HS-27A (cell line): ENCODE results near the gene DCDC1.
"Not testable (repeated sequence)": the region's sequence is repeated elsewhere in the genome, so short reads cannot be mapped to it uniquely, and the experiment has no call there.

Experiments
- DNase-seq: peaks from one replicate; pipeline ENCODE4 v3.0.0-alpha.2; 2012; ENCODE audit warnings: low read depth, missing footprints

DCDC1 gene

GRCh38 chr11:30990625-30991296 lies 378.8 kb downstream of the DCDC1 start:
- no peak for DNase-seq

- no peak for DNase-seq
Observed at GRCh38 chr11:30987819-30988218, 381.7 kb downstream of the DCDC1 start.

DNA sequence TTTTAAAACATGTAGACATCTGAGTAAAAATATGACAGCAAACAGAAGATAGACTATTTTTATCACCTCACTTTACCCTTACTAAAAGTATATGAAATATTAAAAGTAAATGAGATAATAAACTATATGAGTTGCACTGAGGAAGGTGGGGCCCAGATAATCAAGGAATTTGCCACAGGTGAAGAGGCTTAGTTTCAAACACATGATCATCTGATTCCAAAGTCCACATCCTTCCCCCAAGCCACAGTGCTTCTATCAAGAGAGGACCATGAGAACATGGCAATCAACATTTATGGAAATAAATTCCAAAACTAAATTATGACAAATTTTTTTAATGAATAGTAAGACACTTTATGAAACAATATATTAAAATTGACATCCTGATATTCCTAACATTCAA lies 384.0 kb downstream of the DCDC1 start:
- no peak for DNase-seq

GRCh38 chr11:30984827-30985226 lies 384.7 kb downstream of the DCDC1 start:
- DNase-seq = no peak

DNA sequence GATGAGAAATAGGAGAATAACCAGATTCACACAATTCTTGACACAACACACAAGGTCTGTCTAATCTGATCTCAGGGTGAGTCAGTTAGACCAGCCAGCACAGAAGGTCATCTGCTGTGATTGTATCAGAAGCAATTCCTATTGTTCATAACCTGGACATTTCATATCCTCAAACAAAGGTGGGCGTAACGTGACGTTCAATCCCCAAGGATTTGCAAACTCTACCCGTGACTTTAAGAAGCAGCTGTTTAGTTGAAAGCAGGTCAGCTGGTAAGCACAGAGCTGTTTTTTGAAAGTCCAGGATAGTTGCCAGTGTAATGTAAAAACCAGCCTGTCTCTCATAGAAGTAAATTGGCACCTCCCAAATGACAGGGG lies 385.1 kb downstream of the DCDC1 start:
- DNase-seq = no peak

GRCh38 chr11:30983776-30984441 lies 385.6 kb downstream of the DCDC1 start:
- no peak for DNase-seq

- DNase-seq = no peak
Observed at GRCh38 chr11:30983143-30983542, 386.4 kb downstream of the DCDC1 start.

- no peak for DNase-seq
Observed at GRCh38 chr11:30967579-30967978, 402.0 kb downstream of the DCDC1 start.

DNA sequence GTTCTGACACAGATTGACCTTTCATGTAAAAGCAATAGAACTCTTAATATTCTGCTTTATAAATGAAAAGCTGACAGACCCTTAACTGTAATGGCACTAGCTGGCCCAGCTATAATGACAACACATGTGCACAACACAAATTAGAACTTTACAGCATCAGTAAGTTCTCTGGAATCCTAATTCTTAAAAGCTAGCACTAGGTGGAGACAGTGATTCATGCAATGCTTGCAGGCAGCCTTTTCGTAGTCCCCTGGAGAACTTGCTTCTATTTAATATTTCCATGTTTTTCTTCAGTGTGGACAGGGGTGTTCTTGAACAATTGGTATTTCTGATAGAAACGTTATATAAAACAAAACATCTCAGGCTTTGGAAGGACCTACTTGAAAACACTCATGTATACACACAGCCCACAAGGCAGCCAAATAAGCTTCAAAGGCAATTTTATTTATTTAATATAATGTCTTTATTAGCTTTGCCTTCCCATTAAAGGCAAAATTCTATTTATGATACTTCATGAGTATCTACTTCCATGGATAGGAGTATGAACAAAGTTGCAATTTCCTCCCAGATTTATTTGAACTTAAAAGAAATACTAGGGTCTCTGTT lies 409.0 kb downstream of the DCDC1 start:
- DNase-seq = no peak

DNA sequence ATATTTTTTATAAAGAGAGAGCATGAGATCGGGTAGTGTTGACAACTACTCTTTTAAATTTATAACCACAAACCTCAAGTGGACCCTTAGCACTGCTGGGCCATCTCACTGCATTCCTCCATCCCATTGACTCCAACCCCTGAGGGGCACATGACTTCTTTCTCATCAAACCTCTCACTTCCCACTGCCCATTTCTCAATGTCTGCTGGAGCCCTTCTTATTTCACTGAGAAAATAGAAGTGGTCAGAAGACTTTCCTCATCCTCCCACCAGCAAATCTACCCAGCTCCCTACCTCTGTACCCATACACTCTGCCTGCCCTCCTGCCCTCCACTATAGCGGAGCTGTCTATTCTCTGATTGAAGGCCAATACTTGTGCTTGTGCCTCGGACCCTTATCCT lies 412.8 kb downstream of the DCDC1 start:
- DNase-seq = no peak

GRCh38 chr11:30949838-30950237 lies 419.7 kb downstream of the DCDC1 start:
- no peak for DNase-seq

- DNase-seq = not testable (repeated sequence)
Observed at GRCh38 chr11:30947715-30948114, 421.8 kb downstream of the DCDC1 start.

DNA sequence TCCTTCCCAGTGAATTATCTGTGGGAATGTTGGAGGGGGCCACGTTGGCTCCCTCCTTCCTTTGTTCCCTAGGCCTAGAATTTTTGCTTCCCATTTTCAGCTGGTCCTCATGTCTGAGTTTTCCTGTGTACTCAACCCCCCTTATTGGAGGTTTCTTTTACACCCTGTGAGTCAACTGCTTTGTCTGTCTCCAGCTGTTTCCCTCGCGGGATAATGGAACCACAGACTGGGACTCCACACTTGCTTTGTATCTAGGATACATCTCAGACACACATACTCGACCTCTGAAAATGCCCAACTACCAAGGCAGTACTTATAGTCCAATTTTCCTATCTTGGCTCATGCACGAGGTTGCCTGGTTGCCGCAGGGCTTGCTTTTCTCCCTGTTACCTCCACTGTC lies 430.7 kb downstream of the DCDC1 start:
- DNase-seq = no peak

DNA sequence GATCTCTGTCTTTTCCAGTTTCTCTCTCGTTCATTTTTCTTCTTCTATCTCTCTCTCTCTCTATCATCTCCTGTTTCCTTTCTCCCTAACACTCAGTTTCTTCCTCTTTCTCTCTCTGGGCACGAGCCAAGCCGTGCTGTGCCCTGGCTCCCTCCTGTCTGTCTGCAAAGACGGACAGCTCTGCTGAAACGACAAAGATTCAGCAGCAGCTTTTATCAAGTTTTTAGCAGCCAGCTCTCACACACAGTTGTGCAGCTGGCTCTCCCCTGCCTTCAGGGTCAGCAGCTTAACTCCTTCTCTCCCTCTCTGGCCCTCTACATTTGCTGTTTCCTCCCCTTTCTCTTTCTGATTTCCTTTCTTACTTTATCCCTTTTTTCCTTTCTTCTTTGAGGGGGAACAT lies 431.4 kb downstream of the DCDC1 start:
- no peak for DNase-seq

DNA sequence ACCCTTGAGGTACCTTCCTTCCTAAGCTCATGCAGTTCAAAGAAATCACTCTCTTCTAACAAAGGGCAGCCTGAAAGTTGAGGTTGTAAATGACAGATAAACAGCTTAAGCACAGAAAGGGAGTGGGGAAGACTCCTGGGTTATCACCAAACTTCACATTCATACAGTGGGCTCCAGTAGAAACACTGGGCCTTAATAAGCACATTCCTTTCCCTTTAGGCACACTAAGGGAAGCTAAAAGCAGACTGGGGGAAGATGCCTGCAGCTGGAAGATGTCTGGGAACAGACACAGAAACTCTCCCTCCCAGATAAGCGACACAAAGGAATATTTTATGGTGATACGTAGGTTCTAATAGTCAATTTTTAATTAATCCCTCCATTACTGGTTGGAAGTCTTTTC lies 433.0 kb downstream of the DCDC1 start:
- DNase-seq = no peak

DNA sequence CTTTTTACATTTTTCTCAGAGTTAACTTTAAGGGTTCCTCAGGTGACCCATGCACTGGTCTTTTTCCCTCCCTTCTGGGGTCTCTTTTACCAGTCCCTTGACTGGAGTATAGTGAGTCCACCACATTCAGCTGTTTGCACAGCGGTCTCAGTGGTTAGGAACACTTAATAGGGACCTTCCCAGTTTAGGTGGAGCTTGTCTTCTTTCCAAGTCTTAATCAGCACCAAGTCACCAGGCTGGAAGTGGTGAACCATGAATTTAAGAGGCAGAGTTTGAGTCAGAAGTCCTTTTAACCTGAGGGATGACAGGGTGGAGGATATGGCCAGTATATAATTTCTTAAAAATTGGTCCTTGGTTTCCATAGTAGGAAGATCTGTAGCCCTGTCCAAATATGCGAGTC lies 433.7 kb downstream of the DCDC1 start:
- no peak for DNase-seq

DNA sequence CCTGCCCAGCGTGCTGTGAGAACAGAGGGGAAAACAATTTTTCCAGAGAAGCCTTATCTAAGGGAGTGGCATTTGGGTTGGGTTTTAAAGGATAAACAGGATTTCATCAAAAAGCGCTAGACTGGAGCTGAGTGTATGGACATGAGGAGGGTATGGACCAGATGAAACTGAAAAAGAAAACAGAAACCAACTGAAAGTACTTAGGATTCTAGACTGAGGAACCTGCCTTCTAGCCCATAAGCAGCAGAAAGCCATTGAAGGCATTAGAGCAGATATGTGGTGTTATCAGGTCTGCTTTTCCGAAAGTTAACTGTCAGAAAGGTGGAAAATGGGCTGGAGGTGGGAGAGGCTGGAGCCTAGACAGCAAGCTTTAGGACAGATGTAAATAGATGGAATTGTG lies 443.4 kb downstream of the DCDC1 start:
- DNase-seq = no peak

GRCh38 chr11:30921811-30922210 lies 447.7 kb downstream of the DCDC1 start:
- no peak for DNase-seq

DNA sequence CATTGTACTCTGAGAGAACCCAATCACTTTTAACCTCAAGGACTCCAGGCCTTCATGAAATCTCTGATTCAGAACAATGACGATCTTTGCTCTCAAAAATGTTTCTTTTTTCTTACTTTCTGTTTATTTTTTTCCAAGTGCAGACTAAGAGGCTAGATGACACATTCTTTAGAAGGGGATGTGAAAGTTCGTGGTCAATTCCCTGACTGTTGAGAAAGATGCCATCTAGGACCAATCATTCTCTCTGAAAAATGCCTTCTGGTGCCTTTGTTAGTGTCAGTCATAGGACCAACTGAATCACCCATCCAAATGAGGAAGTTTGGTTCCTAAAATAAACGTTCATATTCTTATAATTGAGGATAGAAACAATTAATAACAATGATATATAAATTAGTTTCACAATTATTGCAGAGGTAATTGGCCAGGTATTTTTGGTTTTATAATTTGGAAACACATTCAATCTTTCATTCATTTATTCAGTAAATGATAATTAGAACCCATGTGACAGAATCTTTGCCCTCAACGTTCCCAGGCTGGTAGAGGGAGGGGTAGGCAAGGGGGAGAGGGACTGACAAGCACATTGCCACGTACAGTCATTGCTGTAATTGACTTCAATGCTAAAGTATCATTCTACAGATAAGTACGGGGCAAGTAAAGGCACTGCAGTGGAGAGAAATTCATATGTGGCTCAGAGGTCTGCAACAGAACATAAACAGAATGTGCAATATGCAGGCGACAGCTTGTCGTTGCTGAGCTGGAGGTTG lies 450.0 kb downstream of the DCDC1 start:
- DNase-seq = no peak

DNA sequence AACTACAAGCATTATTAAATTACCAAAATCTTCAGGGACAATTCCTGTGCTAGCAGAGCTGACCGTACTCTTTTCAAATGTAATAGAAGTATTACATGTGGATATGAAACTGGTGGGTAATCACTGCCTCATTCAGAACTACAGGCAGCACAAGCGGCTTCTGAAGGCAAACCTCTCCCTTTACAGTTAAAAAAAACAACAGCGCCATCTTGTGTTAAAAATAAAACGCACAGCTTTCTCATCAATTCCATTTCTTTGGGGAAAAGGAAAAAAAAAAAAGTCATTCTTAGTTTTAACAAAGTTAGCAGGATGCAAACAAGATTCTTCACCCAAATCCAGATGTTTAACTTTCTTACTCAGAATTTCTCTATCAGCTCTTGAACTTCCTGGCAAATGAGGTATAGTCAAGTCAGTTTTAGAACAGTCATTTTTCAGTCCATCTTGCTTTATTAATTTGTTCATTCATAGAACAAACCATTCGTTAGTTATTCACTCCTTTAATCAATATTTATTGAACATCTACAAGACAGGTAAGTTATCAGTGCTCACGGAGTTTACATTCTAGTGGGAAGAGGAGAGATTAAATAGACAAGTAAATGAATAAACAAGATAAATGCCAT lies 451.6 kb downstream of the DCDC1 start:
- DNase-seq = peak; percentile 41

- no peak for DNase-seq
Observed at GRCh38 chr11:30917266-30917665, 452.3 kb downstream of the DCDC1 start.

DNA sequence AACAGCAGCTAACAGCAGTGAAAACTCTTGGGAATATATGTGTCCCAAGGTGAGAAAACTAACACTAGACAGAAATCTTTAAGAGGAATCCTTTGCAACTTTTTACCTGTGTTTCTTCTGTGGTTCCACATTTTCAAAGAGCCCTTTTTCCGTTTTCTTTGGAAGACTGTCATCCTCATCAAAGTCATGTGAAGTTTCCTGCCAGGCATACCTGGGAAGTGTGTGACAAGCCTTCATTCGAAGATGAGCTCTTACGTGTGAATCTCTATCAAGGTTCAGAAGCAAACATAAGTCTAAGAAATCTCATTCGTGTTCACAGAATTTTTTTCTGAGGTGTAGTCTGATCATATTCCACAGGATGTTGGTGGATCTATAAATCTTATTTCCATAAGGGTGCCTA lies 452.8 kb downstream of the DCDC1 start:
- DNase-seq = no peak
